MV-4-11 (cell line): ENCODE results near the gene IL1RAPL1.

Experiments used
- DNase-seq: peaks from one replicate; lab custom pipeline; 2025; lab: John Stamatoyannopoulos, UW

IL1RAPL1 gene

GRCh38 chrX:28586981-28587551 is at the start of gene IL1RAPL1:
IL1RAPL1 (plus strand) TSS chrX:28587446.
- no peak for DNase-seq

GRCh38 chrX:28542791-28543190 is 44.5 kb upstream of the IL1RAPL1 start:
- DNase-seq, result no peak

- DNase-seq, result no peak
Measured at GRCh38 chrX:28549838-28550237, 37.4 kb upstream of the IL1RAPL1 start.

- no peak for DNase-seq
Measured at GRCh38 chrX:28550331-28550872, 36.8 kb upstream of the IL1RAPL1 start.

- no peak for DNase-seq
Measured at GRCh38 chrX:28552322-28552721, 34.9 kb upstream of the IL1RAPL1 start.

- no peak for DNase-seq
Measured at GRCh38 chrX:28552882-28553829, 34.1 kb upstream of the IL1RAPL1 start.

GRCh38 chrX:28576117-28576516 is 11.1 kb upstream of the IL1RAPL1 start:
- no peak for DNase-seq

- no peak for DNase-seq
Measured at GRCh38 chrX:28581522-28581921, 5.7 kb upstream of the IL1RAPL1 start.

- no peak for DNase-seq
Measured at GRCh38 chrX:28582511-28582910, 4.7 kb upstream of the IL1RAPL1 start.

- no peak for DNase-seq
Measured at GRCh38 chrX:28584025-28584424, 3.2 kb upstream of the IL1RAPL1 start.

GRCh38 chrX:28585767-28586166 is 1.5 kb upstream of the IL1RAPL1 start:
- DNase-seq, result no peak

- DNase-seq, result no peak
Measured at GRCh38 chrX:28586286-28586685, 960 bp upstream of the IL1RAPL1 start.

GRCh38 chrX:28589046-28589445 is 1.8 kb downstream of the IL1RAPL1 start:
- no peak for DNase-seq

GRCh38 chrX:28590396-28590795 is 3.1 kb downstream of the IL1RAPL1 start:
- no peak for DNase-seq

GRCh38 chrX:28591542-28591941 is 4.3 kb downstream of the IL1RAPL1 start:
- DNase-seq, result no peak

GRCh38 chrX:28595346-28595745 is 8.1 kb downstream of the IL1RAPL1 start:
- no peak for DNase-seq

GRCh38 chrX:28599957-28600356 is 12.7 kb downstream of the IL1RAPL1 start:
- no peak for DNase-seq

GRCh38 chrX:28609003-28609402 is 21.8 kb downstream of the IL1RAPL1 start:
- no peak for DNase-seq

GRCh38 chrX:28609917-28610613 is 22.8 kb downstream of the IL1RAPL1 start:
- no peak for DNase-seq

GRCh38 chrX:28610746-28611145 is 23.5 kb downstream of the IL1RAPL1 start:
- DNase-seq, result no peak

- DNase-seq, result no peak
Measured at GRCh38 chrX:28613558-28613957, 26.3 kb downstream of the IL1RAPL1 start.

- DNase-seq, result no peak
Measured at GRCh38 chrX:28625223-28625622, 38.0 kb downstream of the IL1RAPL1 start.

GRCh38 chrX:28626515-28626914 is 39.3 kb downstream of the IL1RAPL1 start:
- DNase-seq, result no peak
